Sigmoid colon (tissue), 7 donors: ENCODE data around the gene AXL. TPM values are rescaled to one million over a fixed set of nuclear protein-coding genes. Genes with fewer than 3 reads are reported as not detected.
"Not testable (repeated sequence)": the region's sequence is repeated elsewhere in the genome, so short reads cannot be mapped to it uniquely, and the experiment has no call there.

ENCODE experiments used
- DNase-seq: peaks from one replicate; pipeline ENCODE4 v3.0.0-alpha.2; 2019
- H3K27ac ChIP-seq, 4 donors: fragments of 200-600 bp; sonication (generic); one replicate each; pipeline ENCODE4 v1.5.1; 2016 to 2019; ENCODE audit warnings: mild to moderate bottlenecking in 1 of 4
- H3K27me3 ChIP-seq, 3 donors: fragments of 200-600 bp; sonication (generic); one replicate each; pipeline ENCODE4 v1.5.1; 2019; ENCODE audit warnings: mild to moderate bottlenecking in 1 of 3
- H3K36me3 ChIP-seq, 4 donors: fragments of 200-600 bp; sonication (generic); one replicate each; pipeline ENCODE4 v1.5.1; 2016 to 2019
- H3K4me1 ChIP-seq, 4 donors: fragments of 200-600 bp; sonication (generic); one replicate each; pipeline ENCODE4 v1.5.1; 2017 to 2019
- H3K4me3 ChIP-seq, 4 donors: fragments of 200-600 bp; sonication (generic); one replicate each; pipeline ENCODE4 v1.5.1; 2017 to 2019; ENCODE audit warnings: mild to moderate bottlenecking in 2 of 4, moderate library complexity in 1 of 4
- H3K9me3 ChIP-seq, 4 donors: fragments of 200-600 bp in 3 of 4; sonication (generic) in 3 of 4; one replicate each; pipeline versions ENCODE4 v1.5.1 to v1.6.1; 2013 to 2019
- CTCF ChIP-seq, 4 experiments: fragments of 450-650 bp in 3 of 4; fragments of 200-600 bp in 1 of 4; IDR thresholded peaks; one replicate each; pipeline ENCODE4 v1.5.1; 2016 to 2019; ENCODE audit warnings: antibody characterized with exemption in 4 of 4, mild to moderate bottlenecking in 3 of 4, moderate library complexity in 2 of 4
- EP300 ChIP-seq, 4 donors: sonication (generic); formaldehyde crosslinking; IDR thresholded peaks; one replicate each; pipeline ENCODE4 v1.6.1; 2017; ENCODE audit warnings: antibody characterized with exemption in 4 of 4
- POLR2A ChIP-seq, 2 donors: fragments of 450-650 bp; IDR thresholded peaks; one replicate each; pipeline ENCODE4 v1.6.1; 2016; ENCODE audit warnings: antibody characterized with exemption in 2 of 2, mild to moderate bottlenecking in 2 of 2, moderate library complexity in 2 of 2
- POLR2AphosphoS5 ChIP-seq, 4 donors: sonication (generic); formaldehyde crosslinking; IDR thresholded peaks; one replicate each; pipeline ENCODE4 v1.6.1; 2017; ENCODE audit warnings: antibody characterized with exemption in 4 of 4
- WGBS, 2 donors: extraction: QIAGEN DNeasy Blood & Tissue Kit; methylation state at CpG; one replicate each; pipeline ENCODE4 v1.1.7; 2013; 5-methylcytosine and 5-hydroxymethylcytosine counted together
- intact Hi-C: fragments of 100-400 bp; cut with DNase I; formaldehyde crosslinking; loops from one replicate; pipeline ENCODE4 v1.15.1; 2023
- polyA plus RNA-seq, 3 donors: library from polyadenylated mRNA; stranded (reverse); fragments of 200-250 nt; gene quantifications; one replicate each; pipeline ENCODE4 v1.2.3, GENCODE V29; 2013
- total RNA-seq, 4 donors: library from RNA; depleted of rRNA; stranded (reverse); fragments of >200 nt; gene quantifications; one replicate each; pipeline ENCODE4 v1.1.0, GENCODE V29; 2016
- donor health status: healthy with polysubstance abuse.
- donor health status: Bipolar disorder and iron deficiency.
- donor health status: healthy.

The AXL gene
- total and polyA plus RNA-seq, 7 donors: 5.4 to 108 (median 85.9) TPM

GRCh38 chr19:41226053-41226873, 7.2 kb downstream of the AXL start:
- 2 to 4% methylated on average over 67 of the region's 67 CpGs for WGBS, 2 donors
- TF ChIP-seq EP300 (IDR thresholded peaks at IDR 0.05): peak in 1 of 4 donors; percentile 27
- TF ChIP-seq POLR2AphosphoS5 (IDR thresholded peaks at IDR 0.05): peak; percentile 3 to 44 (median 23)
- TF ChIP-seq POLR2A (IDR thresholded peaks at IDR 0.05): no peak
- peak in 1 of 4 experiments; percentile 19 for TF ChIP-seq CTCF (IDR thresholded peaks at IDR 0.05)
- DNase-seq: peak; percentile 90
- H3K4me1 ChIP-seq: peaks cover 0 to 68% (median 48%) of the 10 kb centered on the region in 4 donors
- H3K4me3 ChIP-seq: peak overlapping the region; percentile 37 to 59 (median 52)
- peaks cover 0 to 22% (median 4%) of the 10 kb centered on the region in 4 donors for H3K36me3 ChIP-seq
- H3K27ac ChIP-seq: peak overlapping the region; percentile 92 to 98 (median 96)
- H3K9me3 ChIP-seq: no peaks in the 10 kb centered on the region
- intact Hi-C loops: loop anchor here (2.0 kb wide), 1 partner anchor 35 kb away; no protein-coding TSS in a partner anchor
- no peaks in the 10 kb centered on the region for H3K27me3 ChIP-seq

GRCh38 chr19:41226874-41227390, 7.9 kb downstream of the AXL start:
- Histone ChIP-seq H3K27ac (peak overlapping the region; percentile 92 to 98 (median 96)), H3K4me1 (peaks cover 0 to 61% (median 41%) of the 10 kb centered on the region in 4 donors), H3K36me3 (peaks cover 0 to 22% (median 3%) of the 10 kb centered on the region in 4 donors), H3K4me3 (peak overlapping the region; percentile 37 to 59 (median 52)), H3K27me3 (no peaks in the 10 kb centered on the region), H3K9me3 (no peaks in the 10 kb centered on the region)
- intact Hi-C loops: loop anchor here (2.0 kb wide), 1 partner anchor 34 kb away; no protein-coding TSS in a partner anchor
- no peak for DNase-seq
- TF ChIP-seq CTCF (IDR thresholded peaks at IDR 0.05) (no peak), POLR2A (IDR thresholded peaks at IDR 0.05) (no peak), EP300 (IDR thresholded peaks at IDR 0.05) (no peak), POLR2AphosphoS5 (IDR thresholded peaks at IDR 0.05) (no peak)
- WGBS, 2 donors: 35 to 51% methylated on average over 9 of the region's 9 CpGs

- no peak overlapping the region for H3K27ac ChIP-seq
- no peak for TF ChIP-seq EP300 (IDR thresholded peaks at IDR 0.05)
- TF ChIP-seq POLR2AphosphoS5 (IDR thresholded peaks at IDR 0.05): no peak
- TF ChIP-seq CTCF (IDR thresholded peaks at IDR 0.05): no peak
- TF ChIP-seq POLR2A (IDR thresholded peaks at IDR 0.05): no peak
- 81 to 84% methylated on average over 3 of the region's 3 CpGs for WGBS, 2 donors
Observed at GRCh38 chr19:41228486-41228885, 9.5 kb downstream of the AXL start.

GRCh38 chr19:41229338-41229737, 10.3 kb downstream of the AXL start:
- intact Hi-C loops, H3K9me3 ChIP-seq, H3K4me3 ChIP-seq, H3K27ac ChIP-seq, DNase-seq, H3K27me3 ChIP-seq: not testable (repeated sequence)
- H3K36me3 ChIP-seq: peaks cover 7 to 37% (median 12%) of the 10 kb centered on the region in 4 donors
- peaks cover 0 to 43% (median 25%) of the 10 kb centered on the region in 4 donors for H3K4me1 ChIP-seq
- 85 to 87% methylated on average over 5 of the region's 5 CpGs for WGBS, 2 donors

More at GRCh38 chr19:41228486-41228885, 9.5 kb downstream of the AXL start:
- Histone ChIP-seq H3K27me3 (no peaks in the 10 kb centered on the region), H3K4me1 (peaks cover 0 to 52% (median 33%) of the 10 kb centered on the region in 4 donors), H3K4me3 (no peak overlapping the region), H3K9me3 (no peaks in the 10 kb centered on the region), H3K36me3 (peaks cover 0 to 31% (median 4%) of the 10 kb centered on the region in 4 donors)
- DNase-seq: no peak
- intact Hi-C loops: no loop called here
